BLaER1 treated with 17β-estradiol and CSF1 and Interleukin-3, amounts not matched to agents 10 nM and 100 nM (cell line): ENCODE data around the gene IL15RA.

Source experiments
- H3K27ac ChIP-seq, 11 experiments: shearing (Covaris generic); formaldehyde crosslinking; 2 replicates each; pipeline ENCODE4 v1.8.1; 2022
- H3K27me3 ChIP-seq, 11 experiments: shearing (Covaris generic); formaldehyde crosslinking; 2 replicates each; pipeline ENCODE4 v1.8.1; 2022
- H3K36me3 ChIP-seq, 11 experiments: shearing (Covaris generic); formaldehyde crosslinking; 2 replicates each; pipeline ENCODE4 v1.8.1; 2022
- H3K4me1 ChIP-seq, 10 experiments: shearing (Covaris generic); formaldehyde crosslinking; 2 replicates each; pipeline ENCODE4 v1.8.1; 2022
- H3K4me2 ChIP-seq, 11 experiments: shearing (Covaris generic); formaldehyde crosslinking; 2 replicates each; pipeline ENCODE4 v1.8.1; 2022
- H3K4me3 ChIP-seq, 10 experiments: shearing (Covaris generic); formaldehyde crosslinking; 2 replicates each; pipeline ENCODE4 v1.8.1; 2022
- H3K9ac ChIP-seq, 11 experiments: shearing (Covaris generic); formaldehyde crosslinking; 2 replicates each; pipeline ENCODE4 v1.8.1; 2022
- H3K9me3 ChIP-seq, 11 experiments: shearing (Covaris generic); formaldehyde crosslinking; replicated peaks in 1 of 11; 2 replicates each; pipeline ENCODE4 v1.8.1; 2022
- H4K20me1 ChIP-seq, 11 experiments: shearing (Covaris generic); formaldehyde crosslinking; 2 replicates each; pipeline ENCODE4 v1.8.1; 2022
- Cebpa-rat ChIP-seq, 11 experiments: shearing (Covaris generic); IDR thresholded peaks; 2 replicates each; pipeline ENCODE4 v1.8.1; 2022

IL15RA gene

DNA sequence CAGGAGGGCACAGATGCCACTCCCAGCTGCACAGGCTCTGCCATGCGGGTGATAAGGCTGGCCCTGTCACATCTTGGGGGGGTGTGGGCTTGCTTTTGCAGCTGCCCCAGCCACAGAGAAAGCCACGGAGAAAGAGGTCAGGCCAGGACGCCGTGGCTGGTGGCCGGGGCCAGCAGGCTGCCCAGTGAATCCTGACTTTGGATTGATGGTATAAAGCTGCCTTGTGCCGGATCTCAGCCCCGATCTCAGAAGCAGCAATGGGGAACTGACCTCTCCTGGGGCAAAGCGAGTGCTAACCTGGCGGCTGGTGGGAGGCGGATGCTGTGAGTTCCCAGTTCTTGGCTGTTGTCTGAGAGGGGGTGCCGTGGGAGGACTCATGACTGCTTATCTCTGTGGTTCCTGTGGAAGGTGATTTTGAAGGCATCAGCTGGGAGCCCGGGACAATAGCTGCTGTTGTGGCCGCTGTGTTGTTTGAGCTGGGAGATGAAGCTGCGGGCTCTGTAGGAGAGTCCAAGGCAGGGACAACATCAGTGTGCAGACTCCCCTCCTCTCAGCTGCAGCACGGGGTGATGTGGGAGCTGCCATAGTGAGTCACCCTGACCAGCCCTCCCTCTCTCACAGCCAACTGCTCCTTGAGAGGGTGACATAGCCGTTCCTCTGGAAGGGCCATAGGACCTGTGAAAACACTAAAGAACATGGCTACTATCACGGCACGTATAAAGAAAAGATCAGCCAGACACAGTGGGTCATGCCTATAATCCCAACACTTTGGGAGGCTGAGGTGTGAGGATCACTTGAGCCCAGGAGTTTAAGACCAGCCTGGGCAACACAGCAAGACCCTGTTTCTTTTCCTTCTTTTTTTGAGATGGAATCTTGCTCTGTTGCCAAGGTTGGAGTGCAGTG, 17.0 kb downstream of the IL15RA start:
- H3K4me2 ChIP-seq, result no peak overlapping the region
- H3K27ac ChIP-seq, result no peak overlapping the region
- H3K4me3 ChIP-seq, result no peak overlapping the region
- no peaks in the 10 kb centered on the region for H4K20me1 ChIP-seq
- H3K9me3 ChIP-seq, result no peaks in the 10 kb centered on the region
- TF ChIP-seq Cebpa-rat (IDR thresholded peaks at IDR 0.05), result no peak
- H3K9ac ChIP-seq, result no peak overlapping the region
- H3K27me3 ChIP-seq, result no peaks in the 10 kb centered on the region
- H3K4me1 ChIP-seq, result no peaks in the 10 kb centered on the region
- peaks cover 0 to 22% (median 0%) of the 10 kb centered on the region in 11 experiments; a peak in 3 of 22 replicates for H3K36me3 ChIP-seq

DNA sequence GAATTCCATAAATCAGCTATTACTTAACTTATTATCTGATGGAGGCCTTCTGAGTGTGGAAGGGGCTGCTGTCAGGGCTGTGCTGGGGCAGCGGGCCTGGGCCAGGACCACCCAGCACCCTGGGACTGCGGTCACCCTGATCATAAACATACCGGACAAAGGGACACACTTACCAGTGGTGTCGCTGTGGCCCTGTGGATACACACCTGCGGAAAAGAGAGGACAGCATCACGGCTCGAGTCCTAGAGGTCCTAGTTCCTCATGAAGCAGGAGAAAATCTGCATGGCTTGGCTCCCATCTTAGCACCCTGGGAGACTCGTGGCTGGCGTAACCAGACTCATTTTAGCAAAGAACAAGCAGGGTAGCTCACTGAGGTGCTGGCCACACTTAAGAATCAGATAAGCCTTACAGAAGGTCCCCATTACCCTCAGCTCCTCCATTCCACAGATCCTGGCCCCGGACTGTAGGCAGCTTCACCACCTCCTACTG, 17.7 kb downstream of the IL15RA start:
- Histone ChIP-seq H3K4me3 (no peak overlapping the region), H4K20me1 (no peaks in the 10 kb centered on the region), H3K36me3 (peaks cover 0 to 22% (median 0%) of the 10 kb centered on the region in 11 experiments; a peak in 3 of 22 replicates), H3K27ac (no peak overlapping the region), H3K9me3 (no peaks in the 10 kb centered on the region), H3K4me1 (no peaks in the 10 kb centered on the region), H3K4me2 (no peak overlapping the region), H3K27me3 (no peaks in the 10 kb centered on the region), H3K9ac (no peak overlapping the region)
- TF ChIP-seq Cebpa-rat (IDR thresholded peaks at IDR 0.05), result no peak

DNA sequence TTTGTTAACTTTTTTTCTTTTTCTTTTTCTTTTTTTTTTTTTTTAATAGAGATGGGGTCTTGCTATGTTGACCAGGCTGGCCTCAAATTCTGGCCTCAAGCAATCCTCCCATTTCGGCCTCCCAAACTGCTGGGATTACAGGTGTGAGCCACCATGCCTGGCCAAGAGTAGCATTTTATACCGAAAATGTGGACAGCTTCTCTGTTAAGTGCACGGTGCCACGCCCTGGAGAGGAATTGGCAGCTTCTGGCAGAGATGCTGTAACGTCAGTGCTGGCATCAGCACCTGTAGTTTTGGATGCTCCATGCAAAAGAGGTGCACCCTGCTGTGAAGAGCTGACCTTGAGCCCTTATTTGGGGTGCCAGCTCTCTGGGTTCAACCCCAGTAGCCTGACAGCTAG, 18.2 kb downstream of the IL15RA start:
- no peak for TF ChIP-seq Cebpa-rat (IDR thresholded peaks at IDR 0.05)
- Histone ChIP-seq H3K9ac (no peak overlapping the region), H3K9me3 (no peaks in the 10 kb centered on the region), H3K27ac (no peak overlapping the region), H4K20me1 (no peaks in the 10 kb centered on the region), H3K4me1 (no peaks in the 10 kb centered on the region), H3K27me3 (no peaks in the 10 kb centered on the region), H3K36me3 (peaks cover 0 to 21% (median 0%) of the 10 kb centered on the region in 11 experiments; a peak in 3 of 22 replicates), H3K4me2 (no peak overlapping the region), H3K4me3 (no peak overlapping the region)

DNA sequence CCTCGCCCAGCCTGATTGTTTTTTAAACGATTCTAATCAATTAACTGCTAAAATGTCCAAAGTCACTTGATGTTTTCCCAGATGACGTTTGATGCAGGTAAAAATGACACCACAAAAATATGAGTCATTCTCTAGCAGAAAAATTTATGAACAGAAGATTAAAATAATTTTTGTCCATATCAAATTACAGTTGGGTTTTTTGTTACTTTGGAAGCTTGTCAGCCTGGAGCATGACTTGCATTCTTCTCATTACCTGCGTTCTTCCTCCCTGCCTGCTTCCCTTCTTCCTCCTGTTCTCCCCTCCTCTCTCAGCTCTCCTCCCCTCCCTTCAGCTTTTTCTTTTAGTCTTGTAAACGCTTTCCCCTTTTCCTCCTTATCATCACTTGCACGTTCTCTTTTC, 18.7 kb downstream of the IL15RA start:
- H3K4me3 ChIP-seq, result no peak overlapping the region
- no peak for TF ChIP-seq Cebpa-rat (IDR thresholded peaks at IDR 0.05)
- H4K20me1 ChIP-seq, result no peaks in the 10 kb centered on the region
- peaks cover 0 to 16% (median 0%) of the 10 kb centered on the region in 11 experiments; a peak in 3 of 22 replicates for H3K36me3 ChIP-seq
- H3K4me2 ChIP-seq, result no peak overlapping the region
- H3K9me3 ChIP-seq, result no peaks in the 10 kb centered on the region
- no peak overlapping the region for H3K27ac ChIP-seq
- H3K4me1 ChIP-seq, result no peaks in the 10 kb centered on the region
- H3K27me3 ChIP-seq, result no peaks in the 10 kb centered on the region
- H3K9ac ChIP-seq, result no peak overlapping the region

DNA sequence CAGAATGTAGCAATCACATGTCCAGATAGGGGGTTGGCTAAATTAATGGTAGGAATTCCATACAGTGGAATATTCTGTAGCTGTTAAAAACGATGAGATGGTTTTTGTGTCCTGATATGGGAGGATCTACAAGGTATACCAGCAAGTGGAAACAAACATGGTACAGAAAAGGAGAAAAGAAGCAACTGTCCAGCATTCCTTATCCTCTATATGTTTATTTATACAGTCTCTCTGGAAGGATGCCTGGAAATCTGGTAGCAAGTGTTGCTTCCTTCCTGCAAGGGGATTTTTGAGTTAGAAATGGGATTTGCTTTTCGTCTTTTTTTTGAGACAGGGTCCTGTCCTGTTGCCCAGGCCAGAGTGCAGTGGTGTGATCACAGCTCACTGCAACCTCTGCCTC, 19.3 kb downstream of the IL15RA start:
- Histone ChIP-seq H3K4me1 (no peaks in the 10 kb centered on the region), H3K27me3 (no peaks in the 10 kb centered on the region), H3K27ac (no peak overlapping the region), H3K9me3 (no peaks in the 10 kb centered on the region), H4K20me1 (no peaks in the 10 kb centered on the region), H3K9ac (no peak overlapping the region), H3K4me3 (no peak overlapping the region), H3K4me2 (no peak overlapping the region), H3K36me3 (peaks cover 0 to 13% (median 0%) of the 10 kb centered on the region in 11 experiments; a peak in 3 of 22 replicates)
- TF ChIP-seq Cebpa-rat (IDR thresholded peaks at IDR 0.05), result no peak

DNA sequence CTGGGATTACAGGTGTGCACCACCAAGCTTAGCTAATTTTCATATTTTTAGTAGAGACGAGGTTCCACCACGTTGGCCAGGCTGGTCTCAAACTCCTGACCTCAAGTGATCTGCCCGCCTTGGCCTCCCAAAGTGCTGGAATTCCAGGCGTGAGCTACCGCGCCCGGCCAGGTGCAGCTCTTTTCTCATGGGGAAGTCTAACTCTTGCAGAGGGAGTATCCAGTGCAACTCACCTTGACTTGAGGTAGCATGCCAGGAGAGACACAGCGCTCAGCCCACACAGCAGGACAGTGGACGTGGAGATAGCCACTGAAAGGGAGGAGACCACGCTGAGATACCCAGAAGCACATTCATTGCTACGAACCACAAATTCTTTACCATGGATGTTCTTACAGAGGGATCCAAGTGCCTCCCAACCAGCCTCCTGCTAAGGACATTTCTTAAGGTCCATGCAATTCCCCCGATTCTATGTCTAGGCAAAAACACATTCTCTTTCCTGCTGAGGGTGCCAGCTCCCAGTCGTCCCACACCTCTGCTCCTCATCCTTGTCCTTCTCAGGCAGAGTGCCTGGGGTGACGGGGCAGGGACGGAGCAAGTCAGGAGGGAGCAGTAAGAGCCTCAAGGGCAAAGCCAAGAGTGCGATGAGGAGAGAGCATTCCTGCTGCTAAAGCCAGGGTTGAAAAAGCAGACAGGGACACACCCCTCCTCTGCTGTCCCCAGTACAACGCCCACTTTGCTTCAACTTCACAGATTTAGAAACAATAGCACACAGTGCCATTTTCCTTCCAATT, 21.0 kb downstream of the IL15RA start:
- Histone ChIP-seq H3K27ac (no peak overlapping the region), H3K9me3 (no peaks in the 10 kb centered on the region), H3K4me1 (peaks cover 0 to 3% (median under 1%) of the 10 kb centered on the region in 10 experiments; a peak in 8 of 20 replicates), H3K36me3 (peaks cover 0 to 13% (median 0%) of the 10 kb centered on the region in 11 experiments; a peak in 3 of 22 replicates), H4K20me1 (no peaks in the 10 kb centered on the region), H3K4me2 (no peak overlapping the region), H3K4me3 (no peak overlapping the region), H3K27me3 (no peaks in the 10 kb centered on the region), H3K9ac (no peak overlapping the region)
- TF ChIP-seq Cebpa-rat (IDR thresholded peaks at IDR 0.05), result no peak

DNA sequence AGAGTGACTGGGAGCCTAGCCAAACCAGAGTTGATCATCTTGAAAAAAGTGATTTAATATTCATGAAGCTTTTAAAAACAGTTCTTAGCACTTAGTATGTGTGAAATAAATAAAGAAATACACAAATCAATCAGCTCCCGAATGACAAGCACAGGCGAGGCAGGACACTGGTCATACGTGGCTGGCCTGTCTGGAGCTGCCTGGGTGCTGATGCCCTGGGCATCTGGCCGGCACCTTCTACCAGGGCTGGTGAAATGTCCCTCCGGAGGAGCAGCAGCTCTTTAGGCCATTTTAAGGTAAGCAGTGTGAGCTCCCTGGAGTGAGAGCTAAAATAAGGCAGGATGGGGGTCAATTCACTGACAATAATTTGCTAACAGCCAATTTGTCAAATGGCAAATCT, 23.7 kb downstream of the IL15RA start:
- no peaks in the 10 kb centered on the region for H3K27me3 ChIP-seq
- no peak overlapping the region for H3K4me3 ChIP-seq
- TF ChIP-seq Cebpa-rat (IDR thresholded peaks at IDR 0.05), result no peak
- peaks cover 0 to 13% (median 5%) of the 10 kb centered on the region in 10 experiments; a peak in 10 of 20 replicates for H3K4me1 ChIP-seq
- H3K4me2 ChIP-seq, result no peak overlapping the region
- H3K27ac ChIP-seq, result no peak overlapping the region
- H3K9me3 ChIP-seq, result no peaks in the 10 kb centered on the region
- no peaks in the 10 kb centered on the region; a peak in 1 of 22 replicates for H3K36me3 ChIP-seq
- no peaks in the 10 kb centered on the region for H4K20me1 ChIP-seq
- no peak overlapping the region for H3K9ac ChIP-seq

DNA sequence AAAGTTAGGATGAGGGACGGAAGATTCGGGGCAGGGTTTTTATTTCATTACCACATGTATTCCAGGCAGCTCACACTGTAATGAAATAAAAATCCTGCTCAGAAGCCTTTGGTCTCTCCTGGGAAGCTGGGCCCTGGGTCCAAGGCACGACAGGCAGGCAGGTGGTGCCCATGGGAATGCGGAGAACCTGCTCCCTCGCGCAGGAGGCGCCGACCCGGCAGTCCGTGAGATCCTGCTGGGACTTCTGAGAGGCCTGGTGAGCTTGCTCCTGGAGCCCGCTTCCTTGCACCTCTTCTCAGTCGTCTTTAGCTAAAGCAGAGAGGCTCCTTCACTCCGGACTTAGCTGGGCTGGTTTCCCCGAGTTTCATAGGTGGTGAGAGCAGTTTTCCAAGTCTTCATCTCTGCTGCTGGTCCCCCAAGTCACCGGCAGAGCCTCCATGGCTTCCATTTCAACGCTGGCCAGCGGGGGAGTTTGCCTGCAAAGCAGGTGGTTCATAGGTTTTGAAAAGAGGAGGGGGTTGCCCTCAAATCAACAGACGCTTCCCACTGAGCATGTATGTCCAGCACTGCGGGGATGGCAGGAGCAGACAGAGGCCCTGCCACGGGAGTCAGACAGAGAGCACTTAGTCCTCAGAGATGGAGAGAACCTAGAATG, 24.5 kb downstream of the IL15RA start:
- no peaks in the 10 kb centered on the region for H3K27me3 ChIP-seq
- no peaks in the 10 kb centered on the region for H4K20me1 ChIP-seq
- no peak overlapping the region for H3K4me3 ChIP-seq
- H3K4me2 ChIP-seq, result no peak overlapping the region
- H3K27ac ChIP-seq, result no peak overlapping the region
- no peaks in the 10 kb centered on the region; a peak in 1 of 22 replicates for H3K36me3 ChIP-seq
- no peaks in the 10 kb centered on the region for H3K9me3 ChIP-seq
- H3K9ac ChIP-seq, result no peak overlapping the region
- peaks cover 0 to 13% (median 5%) of the 10 kb centered on the region in 10 experiments; a peak in 10 of 20 replicates for H3K4me1 ChIP-seq
- no peak for TF ChIP-seq Cebpa-rat (IDR thresholded peaks at IDR 0.05)
